ENCODE data around the gene GPR173. TPM values are rescaled to one million over a fixed set of nuclear protein-coding genes. Genes with fewer than 3 reads are reported as not detected.

GPR173 gene
- total and polyA plus RNA-seq, 3 experiments from 2014 or later, result not detected

- no peak overlapping the region for H3K4me3 ChIP-seq (ENCODE audit: low read length)
- Mint-ChIP-seq H3K27me3 (peaks cover 4 to 9% of the 10 kb centered on the region in 2 donors), H3K36me3 (no peaks in the 10 kb centered on the region)
These were observed 533 bp downstream of the GPR173 start for GRCh38 chrX:53049127-53049517.

GRCh38 chrX:53050841-53051240, 2.3 kb downstream of the GPR173 start:
- peaks cover 4 to 9% of the 10 kb centered on the region in 2 donors for H3K27me3 Mint-ChIP-seq
- DNase-seq, result no peak
- ChIA-PET POLR2A (no interaction called here), CTCF (no interaction called here)
- H3K27ac Mint-ChIP-seq, result no peak overlapping the region
- H3K4me1 Mint-ChIP-seq, result peaks cover 0 to 3% (median 0%) of the 10 kb centered on the region in 3 donors
- Histone ChIP-seq H3K27me3 (ENCODE audit: insufficient read depth, low read length, poor library complexity, severe bottlenecking) (no peaks in the 10 kb centered on the region), H3K4me3 (ENCODE audit: low read length) (no peak overlapping the region), H3K4me1 (ENCODE audit: insufficient read depth, low read length) (peaks cover 3% of the 10 kb centered on the region), H3K36me3 (ENCODE audit: insufficient read depth, low read length) (no peaks in the 10 kb centered on the region), H3K27ac (ENCODE audit: low read depth, low read length) (no peak overlapping the region), H3K9me3 (ENCODE audit: low read length) (no peaks in the 10 kb centered on the region)
- no peak overlapping the region for H3K4me3 Mint-ChIP-seq
- no peaks in the 10 kb centered on the region for H3K36me3 Mint-ChIP-seq
- no peaks in the 10 kb centered on the region for H3K9me3 Mint-ChIP-seq

More at GRCh38 chrX:53049127-53049517, 533 bp downstream of the GPR173 start:
- no peaks in the 10 kb centered on the region for H3K9me3 Mint-ChIP-seq
- peaks cover 0 to 3% (median 0%) of the 10 kb centered on the region in 3 donors for H3K4me1 Mint-ChIP-seq
- Histone ChIP-seq H3K36me3 (ENCODE audit: insufficient read depth, low read length) (no peaks in the 10 kb centered on the region), H3K27ac (ENCODE audit: low read depth, low read length) (no peak overlapping the region), H3K27me3 (ENCODE audit: insufficient read depth, low read length, poor library complexity, severe bottlenecking) (no peaks in the 10 kb centered on the region), H3K9me3 (ENCODE audit: low read length) (no peaks in the 10 kb centered on the region), H3K4me1 (ENCODE audit: insufficient read depth, low read length) (peaks cover 3% of the 10 kb centered on the region)
- DNase-seq, result no peak
- no peak overlapping the region for H3K4me3 Mint-ChIP-seq
- ChIA-PET POLR2A (no interaction called here), CTCF (no interaction called here)
- no peak overlapping the region for H3K27ac Mint-ChIP-seq

- no peaks in the 10 kb centered on the region for H3K27me3 ChIP-seq (ENCODE audit: insufficient read depth, low read length, poor library complexity, severe bottlenecking)
- H3K36me3 ChIP-seq (ENCODE audit: insufficient read depth, low read length), result no peaks in the 10 kb centered on the region
- no peak overlapping the region for H3K27ac ChIP-seq (ENCODE audit: low read depth, low read length)
- Mint-ChIP-seq H3K9me3 (no peaks in the 10 kb centered on the region), H3K27me3 (peaks cover 1 to 3% of the 10 kb centered on the region in 2 donors), H3K36me3 (no peaks in the 10 kb centered on the region), H3K27ac (no peak overlapping the region), H3K4me3 (no peak overlapping the region), H3K4me1 (peaks cover 0 to 3% (median 0%) of the 10 kb centered on the region in 3 donors)
- CTCF ChIA-PET, result no interaction called here
- H3K4me3 ChIP-seq (ENCODE audit: low read length), result no peak overlapping the region
- POLR2A ChIA-PET, result no interaction called here
- no peak for DNase-seq
- H3K9me3 ChIP-seq (ENCODE audit: low read length), result no peaks in the 10 kb centered on the region
- peaks cover 3% of the 10 kb centered on the region for H3K4me1 ChIP-seq (ENCODE audit: insufficient read depth, low read length)
These were observed 6.8 kb downstream of the GPR173 start for GRCh38 chrX:53055244-53055849.

- Histone ChIP-seq H3K27me3 (ENCODE audit: insufficient read depth, low read length, poor library complexity, severe bottlenecking) (no peaks in the 10 kb centered on the region), H3K9me3 (ENCODE audit: low read length) (no peaks in the 10 kb centered on the region), H3K36me3 (ENCODE audit: insufficient read depth, low read length) (no peaks in the 10 kb centered on the region), H3K27ac (ENCODE audit: low read depth, low read length) (no peak overlapping the region), H3K4me1 (ENCODE audit: insufficient read depth, low read length) (peaks cover 3% of the 10 kb centered on the region), H3K4me3 (ENCODE audit: low read length) (no peak overlapping the region)
- DNase-seq, result no peak
- Mint-ChIP-seq H3K9me3 (no peaks in the 10 kb centered on the region), H3K27me3 (peaks cover 0 to 1% of the 10 kb centered on the region in 2 donors), H3K4me3 (no peak overlapping the region), H3K4me1 (peaks cover 0 to 3% (median 0%) of the 10 kb centered on the region in 3 donors), H3K27ac (no peak overlapping the region), H3K36me3 (no peaks in the 10 kb centered on the region)
- ChIA-PET CTCF (no interaction called here), POLR2A (no interaction called here)
These were observed 7.7 kb downstream of the GPR173 start for GRCh38 chrX:53056292-53056691.

GRCh38 chrX:53065104-53065503, 16.5 kb downstream of the GPR173 start:
- no peaks in the 10 kb centered on the region for H3K4me1 ChIP-seq (ENCODE audit: insufficient read depth, low read length)
- no peak overlapping the region for H3K27ac ChIP-seq (ENCODE audit: low read depth, low read length)
- no peak for DNase-seq
- H3K36me3 Mint-ChIP-seq, result no peaks in the 10 kb centered on the region
- no peak overlapping the region for H3K4me3 ChIP-seq (ENCODE audit: low read length)
- no peaks in the 10 kb centered on the region for H3K4me1 Mint-ChIP-seq
- H3K9me3 Mint-ChIP-seq, result no peaks in the 10 kb centered on the region
- H3K27me3 ChIP-seq (ENCODE audit: insufficient read depth, low read length, poor library complexity, severe bottlenecking), result no peaks in the 10 kb centered on the region
- CTCF ChIA-PET, result no interaction called here
- H3K4me3 Mint-ChIP-seq, result no peak overlapping the region
- no peaks in the 10 kb centered on the region for H3K36me3 ChIP-seq (ENCODE audit: insufficient read depth, low read length)
- POLR2A ChIA-PET, result no interaction called here
- H3K27ac Mint-ChIP-seq, result no peak overlapping the region
- H3K27me3 Mint-ChIP-seq, result peaks cover 4 to 7% of the 10 kb centered on the region in 2 donors
- no peaks in the 10 kb centered on the region for H3K9me3 ChIP-seq (ENCODE audit: low read length)

GRCh38 chrX:53071064-53071463, 22.5 kb downstream of the GPR173 start:
- Mint-ChIP-seq H3K27me3 (peaks cover 4 to 7% of the 10 kb centered on the region in 2 donors), H3K27ac (no peak overlapping the region), H3K4me1 (peaks cover 10 to 19% (median 13%) of the 10 kb centered on the region in 3 donors), H3K4me3 (peak overlapping the region in 1 of 7 donors; percentile 93), H3K36me3 (no peaks in the 10 kb centered on the region), H3K9me3 (no peaks in the 10 kb centered on the region)
- ChIA-PET POLR2A (no interaction called here), CTCF (interaction anchor here (2.1 kb wide), 1 partner anchor 13 kb away, joined by 6 read pairs; no protein-coding TSS in a partner anchor)
- Histone ChIP-seq H3K4me1 (ENCODE audit: insufficient read depth, low read length) (peaks cover 7% of the 10 kb centered on the region), H3K27ac (ENCODE audit: low read depth, low read length) (no peak overlapping the region), H3K9me3 (ENCODE audit: low read length) (no peaks in the 10 kb centered on the region), H3K36me3 (ENCODE audit: insufficient read depth, low read length) (no peaks in the 10 kb centered on the region), H3K27me3 (ENCODE audit: insufficient read depth, low read length, poor library complexity, severe bottlenecking) (no peaks in the 10 kb centered on the region), H3K4me3 (ENCODE audit: low read length) (no peak overlapping the region)
- no peak for DNase-seq

- Histone ChIP-seq H3K4me1 (ENCODE audit: insufficient read depth, low read length) (peaks cover 7% of the 10 kb centered on the region), H3K36me3 (ENCODE audit: insufficient read depth, low read length) (no peaks in the 10 kb centered on the region)
These were observed 23.2 kb downstream of the GPR173 start for GRCh38 chrX:53071604-53072417.

More at GRCh38 chrX:53071604-53072417, 23.2 kb downstream of the GPR173 start:
- H3K4me3 Mint-ChIP-seq, result peak overlapping the region; percentile 87 to 94 (median 93)
- H3K27ac Mint-ChIP-seq, result peak overlapping the region; percentile 80 to 96 (median 88)
- Histone ChIP-seq H3K9me3 (ENCODE audit: low read length) (no peaks in the 10 kb centered on the region), H3K27me3 (ENCODE audit: insufficient read depth, low read length, poor library complexity, severe bottlenecking) (no peaks in the 10 kb centered on the region), H3K4me3 (ENCODE audit: low read length) (peak overlapping the region; percentile 81), H3K27ac (ENCODE audit: low read depth, low read length) (no peak overlapping the region)
- peaks cover 10 to 19% (median 13%) of the 10 kb centered on the region in 3 donors for H3K4me1 Mint-ChIP-seq
- DNase-seq, result peak; percentile 35 to 84 (median 78)
- H3K9me3 Mint-ChIP-seq, result no peaks in the 10 kb centered on the region
- ChIA-PET CTCF (interaction anchor here (0.8 to 2.1 kb wide), 8 partner anchors 9 to 76 kb away, joined by 3 to 9 read pairs (median 6); partner anchors contain the start of genes KANTR and TSPYL2), POLR2A (interaction anchor here (0.9 to 2.7 kb wide), 2 partner anchors 10 to 154 kb away, joined by 3 to 28 read pairs; partner anchors contain the start of gene TSPYL2)
- H3K27me3 Mint-ChIP-seq, result peaks cover 4 to 7% of the 10 kb centered on the region in 2 donors
- H3K36me3 Mint-ChIP-seq, result no peaks in the 10 kb centered on the region

Data from CD8-positive, alpha-beta memory T cell (primary cell).